ENCODE results near the gene JMJD1C.

Gene JMJD1C

DNA sequence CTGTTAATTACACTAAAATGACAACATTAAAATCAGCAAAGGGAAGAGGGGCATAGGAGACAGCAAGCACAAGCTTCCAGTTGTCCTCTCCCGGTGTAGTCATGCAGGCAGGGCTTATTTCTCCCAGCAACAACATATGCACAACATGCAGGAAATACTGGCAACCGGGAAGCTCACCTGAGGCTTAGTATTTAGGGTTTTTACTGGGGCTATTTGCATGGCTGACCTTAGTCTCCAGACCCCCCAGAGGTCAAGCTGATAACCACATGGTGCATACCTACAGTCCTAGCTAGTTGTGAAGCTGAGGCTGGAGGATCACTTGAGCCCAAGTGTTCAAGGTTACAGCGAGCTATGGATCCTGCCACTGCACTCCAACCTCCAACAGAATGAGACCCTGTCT is 12.8 kb upstream of the JMJD1C start:
- no peak for DNase-seq (ENCODE audit: low read depth)

DNA sequence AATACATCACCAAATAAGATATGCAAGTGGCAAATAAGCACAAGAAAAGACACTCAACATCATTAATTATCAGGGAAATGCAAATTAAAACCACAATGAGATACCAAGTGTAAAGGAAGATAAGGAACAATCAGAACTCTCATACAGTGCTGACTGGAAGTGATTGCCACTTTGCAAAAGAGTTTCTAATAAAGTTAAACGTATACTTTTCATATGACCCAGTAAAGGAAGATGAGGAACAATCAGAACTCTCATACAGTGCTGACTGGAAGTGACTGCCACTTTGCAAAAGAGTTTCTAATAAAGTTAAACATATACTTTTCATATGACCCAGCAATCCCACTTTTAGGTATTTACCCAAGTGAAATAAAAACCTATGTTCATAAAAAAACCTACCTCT is 12.2 kb upstream of the JMJD1C start:
- DNase-seq (ENCODE audit: low read depth): no peak

DNA sequence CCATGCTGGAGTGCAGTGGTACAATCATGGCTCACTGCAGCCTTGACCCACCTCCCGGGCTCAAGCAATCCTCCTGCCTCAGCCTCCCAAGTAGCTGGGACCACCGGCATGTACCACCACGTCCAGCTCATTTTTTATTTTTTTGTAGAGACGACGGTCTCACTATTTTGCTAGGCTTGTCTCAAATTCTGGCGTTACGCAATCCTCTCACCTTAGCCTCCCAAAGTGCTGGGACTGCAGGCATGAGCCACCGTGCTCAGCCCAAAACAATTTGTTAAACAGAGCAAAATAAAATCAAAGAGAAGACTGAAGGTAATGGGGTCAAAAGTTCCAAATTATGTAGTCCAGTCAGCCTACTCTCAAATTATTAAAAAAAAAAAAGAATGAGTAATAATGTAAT is 8.7 kb upstream of the JMJD1C start:
- no peak for DNase-seq (ENCODE audit: low read depth)

DNA sequence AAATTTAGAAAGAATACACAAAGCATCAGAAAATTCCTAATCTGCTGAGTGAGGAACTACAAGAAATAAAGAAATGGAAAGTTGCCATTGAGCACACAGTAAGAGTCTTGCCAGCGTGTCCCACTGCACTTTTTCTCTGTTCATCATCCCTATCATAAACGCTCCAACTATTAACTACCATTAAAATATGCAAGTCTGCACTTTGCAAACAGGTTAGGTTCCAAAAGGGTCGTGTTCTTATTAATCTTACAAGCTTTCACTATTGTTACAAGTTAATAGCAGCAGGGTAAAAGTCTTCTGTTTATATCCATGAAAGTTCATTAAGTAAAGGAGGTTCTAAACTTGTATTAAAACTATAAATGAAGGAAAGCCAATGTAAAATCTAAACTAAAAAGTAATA is 5.2 kb upstream of the JMJD1C start:
- no peak for DNase-seq (ENCODE audit: low read depth)

DNA sequence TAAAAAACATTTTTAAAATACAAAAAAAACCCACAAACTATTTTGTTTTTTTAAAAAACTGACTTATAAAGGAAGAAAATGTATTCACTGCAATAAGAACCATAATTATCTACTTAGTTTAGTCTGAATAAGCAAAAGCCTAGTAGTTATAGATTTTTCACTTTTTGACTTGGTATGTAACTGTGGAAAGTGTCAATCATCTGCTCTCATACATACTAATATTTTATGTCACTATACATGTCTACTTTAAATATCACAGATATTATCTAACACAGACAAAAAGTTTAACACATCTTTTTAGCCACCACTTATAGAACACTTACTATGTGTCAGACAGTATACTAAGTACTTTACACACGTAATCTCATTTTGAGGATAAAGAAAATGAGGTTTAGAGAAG is 3.2 kb upstream of the JMJD1C start:
- no peak for DNase-seq (ENCODE audit: low read depth)

DNA sequence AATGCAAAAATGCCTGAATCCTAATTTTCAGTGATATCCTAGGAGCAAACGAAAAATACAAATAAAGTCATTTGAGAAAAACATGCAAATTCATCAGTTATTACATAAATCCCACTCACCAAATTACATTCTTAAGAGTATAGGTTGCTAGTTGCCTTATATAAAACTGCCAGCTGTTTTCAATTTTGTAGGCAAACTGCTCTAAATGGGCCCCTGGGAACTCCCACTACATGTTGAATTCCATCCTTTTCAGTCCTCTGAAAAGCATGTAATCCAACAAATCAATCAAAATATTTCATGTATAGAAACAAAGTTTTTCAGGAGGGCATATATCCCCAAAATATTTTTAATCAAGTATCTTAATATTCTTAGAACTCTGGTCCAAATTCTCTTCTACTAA is 2.1 kb upstream of the JMJD1C start:
- DNase-seq (ENCODE audit: low read depth): no peak

DNA sequence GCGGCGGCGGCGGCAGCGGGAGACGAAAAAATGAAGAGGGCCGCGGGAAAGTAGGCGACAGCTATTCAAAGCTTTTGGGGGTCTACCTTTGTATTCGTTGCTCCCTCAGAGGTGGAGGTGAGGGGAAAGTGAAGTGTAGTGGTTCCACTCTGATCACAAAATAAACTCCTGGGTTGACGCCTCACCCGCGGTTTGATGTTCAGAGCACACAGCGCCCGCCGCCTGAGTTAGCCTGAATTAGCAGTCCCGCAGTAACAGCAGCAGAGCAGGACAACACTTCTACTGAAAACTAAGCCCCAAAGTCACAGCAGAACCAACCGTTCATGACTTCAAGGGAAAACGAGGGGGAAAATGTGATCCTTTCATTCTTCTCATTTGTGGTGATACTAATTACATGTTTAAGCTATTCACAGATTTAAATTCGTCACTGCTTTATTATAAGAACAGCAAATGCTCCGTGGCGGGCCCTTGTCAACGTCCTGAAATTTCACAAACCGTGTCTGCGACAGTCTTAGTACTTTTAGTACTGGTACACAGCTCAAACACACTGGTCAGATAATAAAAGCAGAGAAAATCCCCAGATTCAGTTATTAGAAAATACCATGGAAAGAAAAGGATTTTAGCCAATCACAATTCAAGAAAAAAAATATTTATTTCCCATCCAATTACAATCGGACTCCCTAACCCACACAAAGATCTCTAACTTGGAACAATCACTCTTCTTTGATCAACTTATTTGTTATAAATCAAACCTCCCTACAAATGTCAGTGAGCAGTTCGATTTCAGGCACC is 563 bp upstream of the JMJD1C start:
- DNase-seq (ENCODE audit: low read depth): no peak

DNA sequence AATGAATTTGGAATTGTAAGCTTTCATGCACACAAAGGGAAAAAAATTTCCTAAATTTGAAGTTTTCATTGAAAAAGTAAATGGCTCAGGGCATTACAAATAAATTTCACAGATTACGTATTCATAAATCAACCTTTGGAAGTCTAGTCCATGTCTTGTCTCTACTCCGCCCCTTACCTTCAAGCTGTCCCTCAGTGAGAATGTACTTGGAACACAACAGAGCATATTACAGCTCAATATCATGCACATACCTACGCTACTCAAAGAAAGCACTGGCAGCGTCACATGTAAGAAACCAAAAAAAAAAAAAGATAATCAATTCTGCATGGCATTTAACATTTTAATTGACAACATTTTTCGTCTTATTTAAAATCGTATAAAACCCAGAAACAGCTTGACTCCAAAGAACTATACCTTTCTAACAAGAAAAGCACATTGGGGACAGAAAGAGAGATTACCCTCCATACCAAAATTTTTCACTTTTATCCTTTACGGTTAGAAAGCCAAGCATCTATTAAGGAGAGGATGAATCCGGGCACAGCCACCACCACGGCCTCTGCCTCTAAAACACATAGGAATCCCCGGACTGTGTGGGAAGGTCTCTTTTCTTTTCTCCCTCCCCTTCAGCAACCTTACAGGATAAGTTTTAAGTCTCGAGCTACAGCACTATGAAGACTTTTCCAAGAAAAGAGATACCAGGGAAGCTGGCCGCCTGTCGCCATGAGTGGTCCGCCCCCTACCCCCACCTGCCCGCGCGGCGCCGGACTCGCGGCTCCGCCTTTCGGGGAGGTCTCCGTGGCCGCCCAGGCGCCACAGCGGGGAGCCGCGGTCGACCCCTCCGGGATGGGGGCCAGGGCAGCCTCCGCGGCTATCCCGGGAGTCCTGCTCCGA is 1.1 kb downstream of the JMJD1C start:
- no peak for DNase-seq (ENCODE audit: low read depth)

DNA sequence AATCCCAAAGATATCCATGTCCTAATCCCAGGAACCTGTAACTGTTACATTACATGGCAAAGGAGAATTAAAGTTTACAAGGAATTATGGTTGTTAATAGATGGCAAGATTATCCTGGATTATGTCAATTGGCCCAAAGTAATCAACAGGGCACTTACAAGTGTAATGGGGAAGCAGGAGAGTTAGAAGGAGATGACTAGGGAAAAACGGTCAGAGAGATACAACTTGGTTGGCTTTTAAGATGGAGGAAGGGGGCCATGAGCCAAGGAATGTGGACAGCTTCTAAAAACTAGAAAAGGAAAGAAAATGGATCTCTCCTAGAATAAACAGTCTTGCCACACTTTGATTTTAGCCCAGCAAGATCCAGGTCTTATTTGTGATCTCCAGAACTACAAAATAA is 3.3 kb downstream of the JMJD1C start:
- DNase-seq (ENCODE audit: low read depth): no peak

DNA sequence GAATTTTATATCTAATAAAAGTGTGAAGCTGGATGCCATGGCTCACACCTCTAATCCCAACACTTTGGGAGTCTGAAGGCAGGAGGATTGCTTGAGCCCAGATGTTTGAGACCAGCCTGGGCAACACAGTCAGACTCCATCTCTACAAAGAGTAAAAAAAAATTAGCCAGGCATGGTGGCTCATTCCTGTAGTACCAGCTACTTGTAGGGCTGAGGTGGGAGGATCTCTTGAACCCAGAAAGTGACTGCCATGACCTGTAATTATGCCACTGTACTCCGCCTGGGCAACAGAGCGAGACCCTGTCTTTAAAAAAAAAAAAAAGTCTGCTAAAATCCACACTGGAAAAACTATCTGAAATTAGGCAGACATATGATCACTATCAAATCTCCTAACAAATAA is 7.6 kb downstream of the JMJD1C start:
- no peak for DNase-seq (ENCODE audit: low read depth)

DNA sequence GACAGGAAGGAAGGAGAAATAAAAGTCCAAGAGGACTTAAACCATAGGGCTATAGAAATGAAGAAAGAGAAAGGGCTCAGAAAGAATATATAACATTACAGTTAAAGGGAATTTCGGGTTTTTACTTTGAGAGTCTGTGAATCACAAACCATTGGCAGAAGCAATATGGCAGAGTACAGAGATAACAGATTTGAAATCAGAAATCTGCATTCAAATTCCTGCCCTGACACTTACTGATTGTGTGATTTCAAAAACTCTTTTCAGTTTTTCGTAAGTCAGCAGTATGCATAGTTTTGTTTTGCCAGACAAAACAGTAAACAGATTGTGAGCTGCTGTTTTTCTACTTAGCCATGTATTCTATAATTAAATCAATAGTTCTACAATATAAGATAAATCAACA is 8.2 kb downstream of the JMJD1C start:
- no peak for DNase-seq (ENCODE audit: low read depth)

DNA sequence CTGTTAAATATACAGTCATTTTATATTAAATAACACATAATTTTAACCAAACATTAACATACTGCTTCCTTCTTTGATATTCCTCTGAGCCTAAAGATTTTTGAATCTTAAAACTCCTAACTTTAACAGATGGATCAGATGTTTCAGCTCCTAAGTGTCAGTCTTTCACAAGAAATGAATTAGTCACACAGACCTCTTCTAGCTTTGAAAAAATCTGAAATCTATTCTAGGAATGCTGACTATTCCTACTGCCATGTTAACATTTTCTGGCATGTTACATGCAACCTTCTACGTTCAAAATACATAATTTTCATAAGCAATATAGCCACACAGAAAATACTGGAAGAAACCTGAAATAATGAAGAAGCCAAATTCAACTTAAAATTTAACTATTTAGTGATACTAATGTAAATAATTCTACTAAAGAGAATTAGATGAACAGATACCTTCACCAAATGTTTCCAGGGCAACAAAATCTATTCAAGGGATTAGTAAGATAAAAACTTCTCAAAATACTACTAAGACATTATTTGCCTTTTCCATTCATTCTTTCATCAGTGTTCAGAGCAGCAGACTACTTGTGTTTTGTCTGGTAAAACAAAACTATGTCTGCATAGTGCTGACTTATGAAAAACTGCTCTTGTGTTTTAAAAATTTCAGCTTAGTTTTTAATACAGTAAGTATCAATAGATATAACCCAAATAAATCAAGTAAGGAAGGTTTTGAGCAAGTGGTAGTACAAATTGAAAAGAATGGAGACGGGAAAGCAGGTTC is 9.2 kb downstream of the JMJD1C start:
- DNase-seq (ENCODE audit: low read depth): no peak

DNA sequence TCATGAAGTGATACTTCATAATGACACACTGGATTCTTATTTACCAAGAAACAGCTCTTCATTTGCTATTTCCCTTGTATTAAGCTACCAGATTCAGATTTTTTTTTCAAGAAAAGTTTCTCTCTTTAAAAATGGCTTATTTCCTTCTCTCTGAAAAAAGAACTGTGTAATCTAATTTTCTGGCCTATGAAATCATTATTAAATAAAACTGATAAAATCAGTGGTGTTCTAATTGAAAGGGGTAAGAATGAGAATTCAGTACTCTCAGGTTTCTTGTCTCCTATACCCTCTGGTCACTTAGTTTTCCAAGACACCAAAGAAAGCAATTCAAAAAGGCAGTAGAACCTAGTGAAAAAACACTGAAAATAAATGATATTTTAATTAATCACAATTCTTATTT is 10.3 kb downstream of the JMJD1C start:
- DNase-seq (ENCODE audit: low read depth): no peak

DNA sequence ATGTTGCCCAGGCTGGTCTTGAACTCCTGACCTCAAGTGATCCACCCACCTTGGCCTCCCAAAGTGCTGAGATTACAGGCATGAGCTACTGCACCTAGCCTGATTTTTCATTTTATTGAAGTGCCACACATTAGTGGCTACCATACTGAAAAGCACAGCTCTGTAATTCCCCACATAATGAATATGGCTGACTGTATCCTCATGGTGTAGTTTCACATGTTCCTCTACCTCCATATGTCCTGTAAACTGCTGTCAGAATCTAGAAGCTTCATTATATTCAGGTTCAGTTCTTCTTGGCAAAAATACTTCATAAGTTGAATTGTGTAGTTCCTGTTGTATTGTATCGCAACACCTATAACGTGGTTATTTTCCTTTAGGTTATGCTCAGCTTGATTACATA is 11.1 kb downstream of the JMJD1C start:
- DNase-seq (ENCODE audit: low read depth): no peak

DNA sequence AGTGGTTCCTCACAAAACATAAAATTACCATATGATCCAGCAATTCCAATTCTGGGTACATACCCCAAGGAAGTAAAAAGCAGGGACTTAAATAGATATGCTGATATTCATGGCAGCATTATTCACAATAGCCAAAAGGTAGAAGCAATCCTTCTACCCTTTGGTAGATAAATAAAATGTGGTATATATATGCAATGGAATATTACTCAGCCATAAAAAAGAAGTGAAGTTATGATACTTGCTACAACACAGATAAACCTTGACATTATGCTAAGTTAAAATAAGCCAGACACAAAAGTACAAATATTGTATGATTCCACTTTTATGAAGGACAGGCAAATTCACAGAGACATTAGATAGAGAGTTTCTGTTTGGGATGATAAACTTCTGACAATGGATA is 13.3 kb downstream of the JMJD1C start:
- DNase-seq (ENCODE audit: low read depth): no peak

DNA sequence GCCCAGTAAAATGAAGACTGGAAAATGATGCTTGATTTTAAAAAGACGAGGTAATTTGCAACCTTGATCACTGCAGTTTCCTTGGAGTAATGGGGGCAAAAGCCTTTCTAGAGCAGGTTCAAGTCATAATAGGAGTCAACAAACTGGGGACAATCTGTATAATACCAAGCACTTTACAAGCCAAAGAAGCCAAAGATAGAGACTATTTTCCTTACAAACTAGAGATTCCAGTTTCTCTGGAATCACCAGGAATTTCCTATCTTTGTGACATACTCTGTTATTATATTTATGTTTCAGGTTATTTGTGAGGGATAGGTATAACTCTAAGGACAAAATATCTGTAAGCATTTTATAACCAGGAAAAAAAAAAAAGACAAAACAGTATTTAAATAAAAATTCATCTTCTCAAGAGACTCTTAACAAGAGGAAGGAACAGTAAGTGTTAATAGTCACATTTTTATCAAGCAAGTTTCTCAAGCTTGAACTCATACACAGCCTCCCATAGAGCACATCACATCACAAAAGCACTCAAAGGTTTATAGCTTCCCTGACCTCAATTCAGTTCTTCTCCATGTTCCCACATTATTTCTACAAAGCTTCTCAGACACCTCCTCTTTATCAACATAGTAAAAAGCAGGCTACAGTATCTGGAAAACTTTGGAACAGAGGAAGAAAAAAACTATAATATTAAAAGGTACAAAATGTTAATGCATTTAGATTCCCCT is 18.9 kb downstream of the JMJD1C start:
- no peak for DNase-seq (ENCODE audit: low read depth)

DNA sequence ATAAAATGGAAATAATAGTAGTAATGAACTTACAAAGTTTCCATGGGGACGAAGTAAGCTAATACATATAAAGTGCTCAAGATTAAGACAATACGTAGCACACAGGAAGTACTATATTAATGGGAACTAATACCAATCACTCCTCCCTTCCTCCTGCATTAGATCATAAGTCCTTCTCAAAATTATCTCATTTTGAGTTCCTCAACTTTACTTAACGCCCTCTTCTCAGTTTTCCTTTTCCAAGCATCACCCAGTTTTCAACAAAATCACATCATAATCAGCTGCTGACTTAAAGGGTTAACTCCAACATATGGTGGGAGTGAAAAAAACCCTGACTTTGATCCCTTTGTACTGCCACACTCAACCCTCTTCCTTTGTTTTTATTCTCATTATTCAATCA is 24.4 kb downstream of the JMJD1C start:
- no peak for DNase-seq (ENCODE audit: low read depth)

DNA sequence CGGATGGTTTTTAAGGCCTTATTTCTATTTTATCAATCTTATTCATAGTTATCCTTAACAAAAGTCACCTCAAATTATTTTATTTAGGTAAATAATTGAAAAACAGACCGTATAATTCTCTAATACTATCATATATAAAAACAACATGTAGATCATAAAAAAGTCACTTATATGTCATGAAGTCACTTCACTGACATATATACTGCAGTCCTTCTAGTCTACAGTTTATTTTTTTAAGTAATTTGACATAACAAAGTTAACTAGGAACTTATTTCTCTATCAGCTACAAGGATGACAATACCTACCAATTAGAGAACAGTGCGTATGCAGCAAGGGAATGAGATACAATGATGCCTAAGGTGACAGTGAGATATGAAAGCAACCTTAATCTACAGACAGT is 26.2 kb downstream of the JMJD1C start:
- no peak for DNase-seq (ENCODE audit: low read depth)

DNA sequence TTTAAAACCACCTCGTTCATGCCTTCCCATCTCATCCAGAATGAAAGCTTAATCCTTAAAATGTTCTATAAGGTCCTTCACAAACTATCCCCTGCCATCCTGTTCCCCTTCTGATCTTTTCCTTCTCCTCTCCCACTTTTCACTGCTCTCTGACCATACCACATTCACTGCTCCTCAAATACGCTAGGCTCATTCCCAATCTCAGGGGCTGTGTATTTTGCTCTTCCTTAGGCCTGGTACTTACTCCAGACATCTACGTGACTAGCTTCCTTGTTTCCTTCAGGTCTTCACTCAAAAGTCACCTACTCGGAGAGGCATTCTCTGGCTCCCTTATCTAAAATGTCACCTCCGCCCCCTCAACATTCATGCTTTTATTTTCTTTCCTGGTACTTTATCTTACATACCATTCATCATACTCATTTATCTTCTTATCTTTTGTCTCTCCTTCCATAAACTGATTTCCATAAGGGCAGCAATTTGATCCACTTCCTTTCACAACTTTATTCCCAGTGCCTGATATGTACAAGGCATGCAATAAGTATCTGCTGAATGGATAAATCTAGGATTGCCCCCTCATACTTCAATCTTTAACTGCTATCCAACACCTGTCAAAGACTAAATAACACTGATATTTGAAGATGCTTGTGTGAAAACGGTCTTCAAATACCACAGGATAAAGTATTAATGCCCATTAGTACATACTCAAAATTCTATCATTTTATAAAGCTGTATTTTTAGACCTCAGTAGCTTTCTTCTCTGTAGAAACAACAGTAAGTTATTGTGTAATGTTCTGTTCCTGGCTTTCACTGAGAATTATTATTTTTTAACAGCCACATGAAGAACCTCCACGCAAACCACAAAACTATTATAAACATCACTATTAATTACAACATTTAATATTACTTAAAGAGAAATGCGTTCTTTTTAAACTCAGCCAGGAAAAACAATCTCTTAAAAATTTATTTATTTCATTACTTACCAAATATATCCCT is 27.0 kb downstream of the JMJD1C start:
- no peak for DNase-seq (ENCODE audit: low read depth)

DNA sequence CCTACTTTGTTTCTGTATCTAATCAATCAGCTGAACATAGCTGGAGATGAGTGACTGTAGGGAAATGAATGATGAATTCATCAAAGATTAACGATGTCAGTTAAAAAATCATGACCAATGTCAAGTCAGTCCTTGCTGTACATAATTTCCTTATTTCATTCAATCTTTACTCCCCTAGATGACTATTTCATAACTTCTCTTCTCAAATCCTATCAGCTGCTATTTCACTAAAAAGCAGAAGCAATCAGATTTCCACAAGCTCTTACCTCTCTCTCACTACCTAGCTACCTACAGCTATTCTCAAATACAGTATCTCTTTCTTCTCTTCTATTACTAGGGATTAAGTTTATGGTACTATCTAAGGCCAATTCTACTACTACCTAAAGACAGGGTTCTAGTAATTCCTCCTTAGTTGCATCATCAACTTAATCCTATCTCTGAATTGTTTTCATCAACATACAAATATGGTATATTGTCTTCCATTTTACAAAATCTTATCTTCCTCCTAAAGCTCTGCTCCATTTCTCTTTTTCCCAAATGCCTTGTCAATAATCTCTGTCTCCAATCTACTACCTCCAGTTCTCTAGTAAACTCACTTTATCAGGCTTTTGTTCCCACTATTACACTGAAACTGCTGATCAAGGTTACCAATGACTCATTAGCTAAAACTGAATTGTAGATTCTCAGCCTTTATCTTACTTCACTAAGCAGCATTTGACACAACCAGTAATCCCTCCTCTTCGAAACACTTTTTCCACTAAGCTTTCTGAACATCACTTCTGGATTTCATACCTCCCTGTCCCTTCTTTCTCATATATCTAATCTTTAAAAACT is 28.4 kb downstream of the JMJD1C start:
- DNase-seq (ENCODE audit: low read depth): no peak
